ENCODE results near the gene ASAH2B. TPM values are rescaled to one million over a fixed set of nuclear protein-coding genes. Genes with fewer than 3 reads are reported as not detected.

Gene ASAH2B
- polyA plus RNA-seq, 12 donors = 4.2 to 7.0 (median 5.5) TPM; not detected in 1

DNA sequence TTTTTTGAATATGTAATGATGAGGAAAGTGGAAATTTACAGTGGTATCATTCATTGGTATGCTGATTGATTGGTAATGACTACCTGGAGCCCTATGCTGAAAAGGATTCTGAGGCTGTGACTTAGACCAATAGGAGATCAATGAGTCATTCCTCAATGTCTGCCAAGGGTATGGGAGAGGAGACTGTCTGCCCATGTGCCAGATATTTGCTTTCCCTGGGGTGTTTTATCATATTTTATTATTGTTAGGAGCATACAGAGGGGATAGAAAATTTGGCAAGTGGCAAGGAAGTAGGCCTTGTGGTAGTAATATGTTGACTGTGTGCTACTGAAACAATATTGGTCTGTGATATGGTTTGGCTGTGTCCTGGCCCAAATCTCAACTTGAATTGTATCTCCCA lies 54.8 kb downstream of the ASAH2B start:
- DNase-seq = no peak

DNA sequence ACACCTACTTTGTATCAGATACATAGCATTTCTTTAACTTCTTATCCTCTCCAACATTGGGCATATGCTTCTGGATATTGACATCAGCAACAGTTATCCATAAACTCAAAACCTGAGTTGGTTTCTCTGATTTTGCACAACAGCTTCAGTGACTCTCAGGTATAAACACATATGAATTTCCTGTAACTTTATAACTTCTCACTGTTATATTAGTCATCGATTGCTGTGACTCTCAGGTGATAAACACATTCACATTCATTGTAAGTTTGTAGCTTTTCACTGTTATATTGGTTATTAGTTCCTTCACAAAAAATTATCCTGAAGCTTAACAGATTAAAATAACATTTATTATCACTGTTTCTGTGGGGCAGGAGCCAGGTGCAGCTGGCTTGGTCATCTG lies 57.0 kb downstream of the ASAH2B start:
- no peak for DNase-seq

DNA sequence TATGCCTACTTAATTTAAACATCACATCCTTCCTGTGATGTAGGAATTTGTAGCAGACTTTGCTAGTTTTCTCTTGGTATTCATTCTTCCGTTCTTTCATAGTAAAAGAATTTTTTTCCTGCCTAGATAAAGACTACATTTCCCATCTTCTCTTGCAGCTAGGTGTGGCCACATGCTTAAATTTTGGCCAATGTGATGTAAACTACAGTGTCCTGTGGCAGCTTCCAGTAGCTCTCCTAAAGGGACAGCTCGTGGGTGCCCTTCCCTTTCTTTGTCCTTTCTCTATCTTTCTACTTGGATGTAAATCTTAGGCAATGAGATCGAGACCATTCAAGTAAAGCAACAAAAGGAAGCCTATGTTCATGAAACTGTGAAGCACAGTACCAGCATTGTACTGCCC lies 58.6 kb downstream of the ASAH2B start:
- no peak for DNase-seq

DNA sequence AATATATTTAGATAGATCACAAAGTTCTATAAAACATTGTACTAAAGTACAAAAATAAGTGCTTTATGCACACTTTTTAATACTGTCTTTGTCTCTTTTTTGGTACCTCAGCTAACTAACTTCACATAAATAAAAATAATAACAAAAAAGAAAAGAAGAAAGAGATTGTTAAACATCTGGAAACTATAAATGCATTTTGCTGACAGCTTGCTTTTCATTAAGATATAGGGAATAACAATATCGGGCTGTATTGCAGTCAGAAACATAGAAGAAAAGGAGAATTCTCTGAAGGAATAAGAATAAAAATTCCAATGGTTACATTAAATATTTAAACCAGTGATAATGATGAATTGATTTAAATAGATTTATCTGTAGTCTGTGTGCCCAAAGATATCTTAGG lies 59.9 kb downstream of the ASAH2B start:
- DNase-seq = no peak

DNA sequence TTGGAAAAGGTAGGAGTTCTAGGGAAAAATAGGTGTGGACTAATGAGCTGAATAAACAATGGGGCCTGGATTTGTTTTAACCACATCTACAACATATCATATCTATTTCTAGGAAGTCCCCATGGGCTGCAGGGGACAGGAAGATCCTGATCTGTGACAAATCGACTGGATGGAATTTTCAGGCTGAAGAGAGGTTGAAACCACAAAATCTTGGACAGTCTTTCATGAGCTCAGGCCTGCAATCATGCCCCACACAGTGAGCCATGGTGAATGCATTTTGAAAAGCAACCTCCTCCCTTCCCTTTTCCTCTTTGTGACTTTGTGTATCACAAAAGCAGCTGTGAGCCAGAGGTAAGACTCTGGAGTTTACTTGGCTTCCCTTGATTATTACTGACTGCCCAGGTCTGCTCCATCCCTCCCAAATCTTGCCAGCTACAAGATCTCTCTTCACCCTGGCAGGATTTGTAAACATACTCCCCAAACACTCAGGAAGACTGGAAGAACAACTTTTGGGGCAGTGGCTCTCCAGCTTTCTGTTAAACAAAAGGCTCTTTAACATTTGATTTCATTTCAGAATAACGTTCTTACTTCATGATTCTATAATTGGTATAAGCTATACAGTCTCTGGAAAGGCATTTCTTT lies 66.4 kb downstream of the ASAH2B start:
- DNase-seq = no peak

DNA sequence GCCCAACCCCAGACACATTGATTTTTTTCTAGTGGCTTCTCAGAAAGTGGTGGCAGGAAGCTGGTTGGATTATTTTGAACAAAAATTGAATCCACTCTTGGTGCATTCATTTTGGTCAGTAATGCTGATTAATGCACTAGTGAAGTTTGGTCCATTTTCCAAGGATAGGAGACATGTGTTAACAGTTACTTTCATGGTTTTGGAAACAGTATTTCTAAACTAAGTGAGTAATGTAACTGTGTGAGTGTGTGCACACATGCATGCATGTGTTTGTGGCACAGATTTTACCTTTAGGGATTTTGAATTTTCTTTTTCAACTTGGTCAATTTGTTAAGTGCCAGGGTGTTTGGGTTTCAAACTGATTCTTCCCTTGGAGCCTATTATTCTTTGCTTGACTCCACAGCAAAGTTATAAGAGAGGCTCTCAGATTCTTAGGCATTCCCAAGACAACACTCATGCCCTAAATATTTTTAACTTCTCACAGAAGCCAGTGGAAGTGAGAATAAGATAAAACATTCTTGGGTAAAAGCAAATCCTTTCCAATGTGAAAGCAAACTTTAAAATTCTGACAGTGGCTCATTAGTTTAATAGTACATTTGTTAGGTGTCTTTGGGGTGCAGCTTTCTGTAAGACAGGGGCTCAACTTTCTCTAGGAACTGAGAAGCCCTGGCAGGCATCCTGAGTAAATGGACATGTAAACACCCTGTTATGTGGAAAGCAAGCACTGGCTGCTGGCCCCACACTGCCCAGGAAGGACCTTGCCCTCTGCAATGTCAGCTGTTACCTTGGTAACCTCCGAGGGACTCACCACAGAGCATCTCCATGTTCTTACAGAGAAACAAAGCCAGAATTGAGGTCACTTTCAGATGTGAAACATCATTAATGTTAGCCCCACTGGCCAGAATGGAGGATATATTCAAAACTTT lies 68.4 kb downstream of the ASAH2B start:
- DNase-seq = no peak

Other genes with a start within 250 kb of the ASAH2B start
- gene SGMS1, start 116.0 kb upstream of the ASAH2B start, polyA plus RNA-seq (ENCODE audit: insufficient read length in 12 of 12) = 10 to 100 TPM in 11 of 12 donors, not detected in 1; 17.4 to 34.6 (median 22.1) TPM
- gene A1CF, start 145.7 kb downstream of the ASAH2B start, polyA plus RNA-seq (ENCODE audit: insufficient read length in 12 of 12) = 10 to 100 TPM in 1 of 12 donors, under 1 TPM in 7, not detected in 4; 0.04 to 11.2 (median 0.10) TPM

Measured in muscle of arm (tissue), 12 donors.